SK-N-SH (cell line): ENCODE measurements around the gene FGD4. TPM values are rescaled to one million over a fixed set of nuclear protein-coding genes. Genes with fewer than 3 reads are reported as not detected.

ENCODE experiments used
- CTCF ChIA-PET: fragments of 300-600, 350-600 bp; formaldehyde crosslinking; extraction: SDS; loops from one replicate; lab custom pipeline; 2021; lab: Yijun Ruan, JAX
- POLR2A ChIA-PET: fragments of 350-600 bp; sonication (Branson Sonifier 250); formaldehyde crosslinking; extraction: SDS; loops from one replicate; lab custom pipeline; 2020; ENCODE audit warnings: antibody characterized with exemption, inconsistent platforms; lab: Yijun Ruan, JAX
- DNase-seq: peaks from one replicate; pipeline ENCODE4 v3.0.0; 2012
- H2AFZ ChIP-seq: fragments of 200-600 bp; sonication (generic); 2 replicates; pipeline ENCODE4 v1.8.1; 2016; ENCODE audit warnings: antibody characterized with exemption, mild to moderate bottlenecking, low read depth
- H3F3A ChIP-seq: fragments of 200-600 bp; sonication (generic); replicated peaks from 2 replicates; pipeline ENCODE3; 2016; ENCODE audit warnings: antibody characterized with exemption, mild to moderate bottlenecking; ENCODE audit not compliant: insufficient read depth
- H3K27ac ChIP-seq, 2 experiments: fragments of 200-500 bp in 1 of 2; fragments of 200-600 bp in 1 of 2; sonication (Bioruptor generic) in 1 of 2; sonication (generic), shearing (Covaris generic) in 1 of 2; 2 replicates each; pipeline versions ENCODE4 v1.5.1 to v1.6.1; 2014 to 2016; ENCODE audit warnings: low read depth in 2 of 2, inconsistent platforms in 1 of 2, low read length in 1 of 2, mild to moderate bottlenecking in 1 of 2, mixed read lengths in 1 of 2
- H3K27me3 ChIP-seq: fragments of 200-600 bp; sonication (generic), shearing (Covaris generic); 2 replicates; pipeline ENCODE4 v1.6.1; 2016; ENCODE audit warnings: mixed run types; ENCODE audit not compliant: insufficient read depth
- H3K36me3 ChIP-seq, 2 experiments: fragments of 200-500 bp in 1 of 2; fragments of 200-600 bp in 1 of 2; sonication (Bioruptor generic) in 1 of 2; sonication (generic) in 1 of 2; replicated peaks in 1 of 2; 2 replicates each; pipeline versions ENCODE3 to v1.5.1; 2014 to 2016; ENCODE audit warnings: low read length in 1 of 2, mild to moderate bottlenecking in 1 of 2; ENCODE audit not compliant: insufficient read depth in 2 of 2, control insufficient read depth in 1 of 2
- H3K4me1 ChIP-seq, 2 experiments: fragments of 200-500 bp in 1 of 2; fragments of 200-600 bp in 1 of 2; sonication (Bioruptor generic) in 1 of 2; sonication (generic), shearing (Covaris generic) in 1 of 2; 2 replicates each; pipeline versions ENCODE4 v1.5.1 to v1.6.1; 2014 to 2016; ENCODE audit warnings: low read depth in 1 of 2, low read length in 1 of 2, mixed run types in 1 of 2; ENCODE audit not compliant: insufficient read depth in 2 of 2, control insufficient read depth in 1 of 2
- H3K4me2 ChIP-seq: fragments of 200-600 bp; sonication (generic), shearing (Covaris generic); 2 replicates; pipeline ENCODE4 v1.6.1; 2017; ENCODE audit warnings: mixed run types
- H3K4me3 ChIP-seq, 2 experiments: fragments of 200-500 bp in 1 of 2; fragments of 200-600 bp in 1 of 2; sonication (Bioruptor generic) in 1 of 2; sonication (generic), shearing (Covaris generic) in 1 of 2; 2 replicates each; pipeline versions ENCODE4 v1.5.1 to v1.8.1; 2014 to 2016; ENCODE audit warnings: low read depth in 2 of 2, inconsistent platforms in 1 of 2, low read length in 1 of 2, mild to moderate bottlenecking in 1 of 2, mixed read lengths in 1 of 2, moderate library complexity in 1 of 2
- H3K79me2 ChIP-seq: fragments of 200-600 bp; sonication (generic); 2 replicates; pipeline ENCODE4 v1.8.1; 2017; ENCODE audit warnings: mild to moderate bottlenecking; ENCODE audit not compliant: insufficient read depth
- H3K9ac ChIP-seq: fragments of 200-600 bp; sonication (generic); 2 replicates; pipeline ENCODE4 v1.6.1; 2017; ENCODE audit warnings: mixed run types
- H3K9me2 ChIP-seq: fragments of 200-600 bp; sonication (generic); 2 replicates; pipeline ENCODE4 v1.6.1; 2017; ENCODE audit warnings: mixed run types
- H3K9me3 ChIP-seq: fragments of 200-600 bp; sonication (generic); 2 replicates; pipeline ENCODE4 v1.6.1; 2017; ENCODE audit warnings: mixed run types, mild to moderate bottlenecking, moderate library complexity
- H4K20me1 ChIP-seq: fragments of 200-600 bp; sonication (generic); 2 replicates; pipeline ENCODE4 v1.6.1; 2017; ENCODE audit warnings: mild to moderate bottlenecking, mixed run types; ENCODE audit not compliant: insufficient read depth
- ELF1 ChIP-seq: IDR thresholded peaks from 2 replicates; pipeline ENCODE4 v1.4.0; 2012
- EZH2phosphoT487 ChIP-seq: fragments of 200-600 bp; sonication (generic); IDR thresholded peaks from 2 replicates; pipeline ENCODE4 v1.6.1; 2017; ENCODE audit warnings: low read depth, mixed run types, mild to moderate bottlenecking, antibody characterized with exemption, moderate library complexity, borderline replicate concordance
- FOXM1 ChIP-seq: IDR thresholded peaks from 2 replicates; pipeline ENCODE4 v1.4.0; 2012; ENCODE audit warnings: low read depth, mild to moderate bottlenecking
- GATA2 ChIP-seq: sonication (generic); formaldehyde crosslinking; IDR thresholded peaks from 2 replicates; pipeline ENCODE4 v1.5.0; 2020; ENCODE audit warnings: mild to moderate bottlenecking, missing genetic modification reagents
- MEF2A ChIP-seq: IDR thresholded peaks from 2 replicates; pipeline ENCODE4 v1.4.0; 2012; ENCODE audit warnings: low read depth, borderline replicate concordance
- MXI1 ChIP-seq: IDR thresholded peaks from 2 replicates; pipeline ENCODE4 v1.6.1; 2012; ENCODE audit warnings: mild to moderate bottlenecking, low read depth, low read length, improper control_type of control experiment
- NRF1 ChIP-seq: IDR thresholded peaks from 2 replicates; pipeline ENCODE4 v1.6.1; 2012; ENCODE audit warnings: low read depth, mild to moderate bottlenecking, low read length
- RAD21 ChIP-seq: IDR thresholded peaks from 2 replicates; pipeline ENCODE4 v1.6.1; 2012; ENCODE audit warnings: mild to moderate bottlenecking, low read length
- TCF12 ChIP-seq: IDR thresholded peaks from 2 replicates; pipeline ENCODE4 v1.4.0; 2012
- YY1 ChIP-seq: IDR thresholded peaks from 2 replicates; pipeline ENCODE4 v1.4.0; 2012; ENCODE audit warnings: low read depth, mild to moderate bottlenecking
- WGBS: methylation state at CpG from one replicate; pipeline ENCODE4 v1.1.6; 2017; ENCODE audit warnings: low lambda C conversion rate; 5-methylcytosine and 5-hydroxymethylcytosine counted together
- polyA plus RNA-seq, 3 experiments: library from polyadenylated mRNA; depleted of rRNA; stranded (reverse); fragments of >200 nt; gene quantifications; 2 replicates each; pipeline ENCODE4 v1.2.3, GENCODE V29; 2012
- TF ChIP-seq, protein P1 (sequence below): IDR thresholded peaks from 2 replicates; pipeline ENCODE4 v1.4.0; 2012; ENCODE audit warnings: low read depth
- TF ChIP-seq, protein P2 (sequence below): IDR thresholded peaks from 2 replicates; pipeline ENCODE4 v1.6.1; 2012; ENCODE audit warnings: mild to moderate bottlenecking, low read depth, low read length, moderate library complexity

Gene FGD4
- polyA plus RNA-seq, 1 of the 3 experiments (the other 2 are of a cell fraction) = 0.26 TPM

GRCh38 chr12:32507942-32508320, 108.6 kb downstream of the FGD4 start:
- Histone ChIP-seq H3K27ac (no peak overlapping the region), H3K79me2 (no peaks in the 10 kb centered on the region), H3K9me3 (no peaks in the 10 kb centered on the region), H3F3A (no peaks in the 10 kb centered on the region), H2AFZ (no peak overlapping the region), H3K9me2 (no peaks in the 10 kb centered on the region), H3K27me3 (no peaks in the 10 kb centered on the region), H3K36me3 (no peaks in the 10 kb centered on the region), H3K9ac (no peak overlapping the region), H3K4me2 (no peak overlapping the region), H3K4me3 (no peak overlapping the region), H4K20me1 (no peaks in the 10 kb centered on the region), H3K4me1 (peaks cover 0 to 5% of the 10 kb centered on the region in 2 experiments; a peak in 1 of 4 replicates)
- ChIA-PET POLR2A (no interaction called here), CTCF (no interaction called here)
- TF ChIP-seq ELF1 = no peak
- no peak for TF ChIP-seq GATA2 (CRISPR knock-in tag)
- TF ChIP-seq, protein P1, sequence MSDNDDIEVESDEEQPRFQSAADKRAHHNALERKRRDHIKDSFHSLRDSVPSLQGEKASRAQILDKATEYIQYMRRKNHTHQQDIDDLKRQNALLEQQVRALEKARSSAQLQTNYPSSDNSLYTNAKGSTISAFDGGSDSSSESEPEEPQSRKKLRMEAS = no peak
- TF ChIP-seq MEF2A = no peak
- no peak for TF ChIP-seq EZH2phosphoT487
- TF ChIP-seq, protein P2, sequence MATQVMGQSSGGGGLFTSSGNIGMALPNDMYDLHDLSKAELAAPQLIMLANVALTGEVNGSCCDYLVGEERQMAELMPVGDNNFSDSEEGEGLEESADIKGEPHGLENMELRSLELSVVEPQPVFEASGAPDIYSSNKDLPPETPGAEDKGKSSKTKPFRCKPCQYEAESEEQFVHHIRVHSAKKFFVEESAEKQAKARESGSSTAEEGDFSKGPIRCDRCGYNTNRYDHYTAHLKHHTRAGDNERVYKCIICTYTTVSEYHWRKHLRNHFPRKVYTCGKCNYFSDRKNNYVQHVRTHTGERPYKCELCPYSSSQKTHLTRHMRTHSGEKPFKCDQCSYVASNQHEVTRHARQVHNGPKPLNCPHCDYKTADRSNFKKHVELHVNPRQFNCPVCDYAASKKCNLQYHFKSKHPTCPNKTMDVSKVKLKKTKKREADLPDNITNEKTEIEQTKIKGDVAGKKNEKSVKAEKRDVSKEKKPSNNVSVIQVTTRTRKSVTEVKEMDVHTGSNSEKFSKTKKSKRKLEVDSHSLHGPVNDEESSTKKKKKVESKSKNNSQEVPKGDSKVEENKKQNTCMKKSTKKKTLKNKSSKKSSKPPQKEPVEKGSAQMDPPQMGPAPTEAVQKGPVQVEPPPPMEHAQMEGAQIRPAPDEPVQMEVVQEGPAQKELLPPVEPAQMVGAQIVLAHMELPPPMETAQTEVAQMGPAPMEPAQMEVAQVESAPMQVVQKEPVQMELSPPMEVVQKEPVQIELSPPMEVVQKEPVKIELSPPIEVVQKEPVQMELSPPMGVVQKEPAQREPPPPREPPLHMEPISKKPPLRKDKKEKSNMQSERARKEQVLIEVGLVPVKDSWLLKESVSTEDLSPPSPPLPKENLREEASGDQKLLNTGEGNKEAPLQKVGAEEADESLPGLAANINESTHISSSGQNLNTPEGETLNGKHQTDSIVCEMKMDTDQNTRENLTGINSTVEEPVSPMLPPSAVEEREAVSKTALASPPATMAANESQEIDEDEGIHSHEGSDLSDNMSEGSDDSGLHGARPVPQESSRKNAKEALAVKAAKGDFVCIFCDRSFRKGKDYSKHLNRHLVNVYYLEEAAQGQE = no peak
- TF ChIP-seq RAD21 = no peak
- no peak for TF ChIP-seq NRF1
- TF ChIP-seq TCF12 = no peak
- TF ChIP-seq FOXM1 = no peak
- no peak for DNase-seq
- 74% methylated on average over 3 of the region's 3 CpGs for WGBS

DNA sequence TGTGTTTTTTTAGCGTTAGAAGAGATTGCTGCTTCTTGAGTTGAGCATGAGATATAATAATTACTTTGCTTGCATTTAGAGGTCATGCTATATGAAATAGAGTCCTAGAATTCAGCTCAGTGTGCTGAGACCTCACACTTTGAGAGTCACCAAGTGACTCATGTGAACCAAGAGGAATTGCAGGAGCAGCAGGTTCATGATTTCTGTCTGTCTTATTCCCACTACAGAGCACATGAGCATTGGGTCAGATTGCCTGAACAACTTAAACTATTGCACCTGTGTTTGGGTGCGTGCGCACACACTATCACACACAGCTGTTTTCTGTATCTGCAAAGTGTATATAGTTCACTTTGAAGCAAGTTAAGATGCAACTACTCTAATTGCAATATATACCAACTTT, 109.3 kb downstream of the FGD4 start:
- Histone ChIP-seq H3K9me3 (no peaks in the 10 kb centered on the region), H3K4me3 (no peak overlapping the region), H3K9me2 (no peaks in the 10 kb centered on the region), H3K27ac (no peak overlapping the region), H4K20me1 (no peaks in the 10 kb centered on the region), H3K27me3 (no peaks in the 10 kb centered on the region), H3K79me2 (no peaks in the 10 kb centered on the region), H3K4me1 (peaks cover 0 to 5% of the 10 kb centered on the region in 2 experiments; a peak in 1 of 4 replicates), H3K9ac (no peak overlapping the region), H3K36me3 (no peaks in the 10 kb centered on the region), H3F3A (no peaks in the 10 kb centered on the region), H3K4me2 (no peak overlapping the region), H2AFZ (no peak overlapping the region)
- POLR2A ChIA-PET = no interaction called here
- DNase-seq = no peak
- 93% methylated on average over 3 of the region's 3 CpGs for WGBS
- TF ChIP-seq MXI1 = no peak
- TF ChIP-seq YY1 = no peak
- CTCF ChIA-PET = no interaction called here
